Parathyroid adenoma (tissue), 2 donors: ENCODE measurements around the gene NPAS3.

ENCODE experiments used
- H2AFZ ChIP-seq: fragments of 300-600 bp; sonication (generic); one replicate; pipeline ENCODE4 v1.7.0; 2017; ENCODE audit warnings: antibody characterized with exemption, mild to moderate bottlenecking
- H3K27ac ChIP-seq: fragments of 300-600 bp; sonication (generic); one replicate; pipeline ENCODE4 v1.7.0; 2017
- H3K27me3 ChIP-seq: fragments of 300-600 bp; sonication (generic); one replicate; pipeline ENCODE4 v1.7.0; 2017; ENCODE audit warnings: low read length; ENCODE audit not compliant: control insufficient read depth, insufficient read depth
- H3K36me3 ChIP-seq: fragments of 300-600 bp; sonication (generic); one replicate; pipeline ENCODE4 v1.7.0; 2017; ENCODE audit warnings: low read length; ENCODE audit not compliant: control insufficient read depth, insufficient read depth
- H3K4me1 ChIP-seq: fragments of 300-600 bp; sonication (generic); one replicate; pipeline ENCODE4 v1.7.0; 2017; ENCODE audit warnings: control low read depth
- H3K4me2 ChIP-seq: fragments of 300-600 bp; sonication (generic); one replicate; pipeline ENCODE4 v1.7.0; 2017; ENCODE audit warnings: low read length
- H3K4me3 ChIP-seq: fragments of 300-600 bp; sonication (generic); one replicate; pipeline ENCODE4 v1.7.0; 2017; ENCODE audit warnings: low read depth, low read length
- H3K79me2 ChIP-seq: fragments of 300-600 bp; sonication (generic); one replicate; pipeline ENCODE4 v1.7.0; 2017; ENCODE audit warnings: control low read depth
- H3K9ac ChIP-seq: fragments of 300-600 bp; sonication (generic); one replicate; pipeline ENCODE4 v1.7.0; 2017; ENCODE audit warnings: mild to moderate bottlenecking
- H3K9me3 ChIP-seq: fragments of 300-600 bp; sonication (generic); one replicate; pipeline ENCODE4 v1.7.0; 2017; ENCODE audit warnings: low read length; ENCODE audit not compliant: control insufficient read depth
- CTCF ChIP-seq: fragments of 300-600 bp; sonication (generic); IDR thresholded peaks from one replicate; pipeline ENCODE4 v1.7.0; 2017; ENCODE audit warnings: antibody characterized with exemption, mild to moderate bottlenecking
- donor health status: primary hyperparathyroidism.

NPAS3 gene

GRCh38 chr14:33198684-33199083 is 260.0 kb downstream of the NPAS3 start:
- no peak overlapping the region for H3K4me3 ChIP-seq
- H3K4me1 ChIP-seq: no peaks in the 10 kb centered on the region
- H3K9me3 ChIP-seq: no peaks in the 10 kb centered on the region
- H3K36me3 ChIP-seq: no peaks in the 10 kb centered on the region
- no peak overlapping the region for H3K4me2 ChIP-seq
- no peak for TF ChIP-seq CTCF
- no peaks in the 10 kb centered on the region for H3K27me3 ChIP-seq
- H3K9ac ChIP-seq: no peak overlapping the region
- H3K79me2 ChIP-seq: no peaks in the 10 kb centered on the region
- H3K27ac ChIP-seq: no peak overlapping the region
- no peak overlapping the region for H2AFZ ChIP-seq

- Histone ChIP-seq H3K9ac (no peak overlapping the region), H3K4me2 (no peak overlapping the region), H3K4me3 (no peak overlapping the region), H3K27ac (no peak overlapping the region), H2AFZ (no peak overlapping the region), H3K79me2 (no peaks in the 10 kb centered on the region), H3K4me1 (no peaks in the 10 kb centered on the region), H3K9me3 (no peaks in the 10 kb centered on the region), H3K36me3 (no peaks in the 10 kb centered on the region), H3K27me3 (no peaks in the 10 kb centered on the region)
- TF ChIP-seq CTCF: no peak
Measured at GRCh38 chr14:33201116-33201515, 262.4 kb downstream of the NPAS3 start.

GRCh38 chr14:33206981-33207380 is 268.3 kb downstream of the NPAS3 start:
- no peaks in the 10 kb centered on the region for H3K27me3 ChIP-seq

GRCh38 chr14:33207467-33208017 is 268.9 kb downstream of the NPAS3 start:
- Histone ChIP-seq H3K9me3 (no peaks in the 10 kb centered on the region), H3K4me1 (no peaks in the 10 kb centered on the region), H3K9ac (no peak overlapping the region), H3K79me2 (no peaks in the 10 kb centered on the region), H3K4me2 (no peak overlapping the region), H3K27ac (no peak overlapping the region), H3K27me3 (no peaks in the 10 kb centered on the region), H3K4me3 (no peak overlapping the region), H3K36me3 (no peaks in the 10 kb centered on the region), H2AFZ (no peak overlapping the region)
- no peak for TF ChIP-seq CTCF

More at GRCh38 chr14:33206981-33207380, 268.3 kb downstream of the NPAS3 start:
- H3K9me3 ChIP-seq: no peaks in the 10 kb centered on the region
- H3K79me2 ChIP-seq: no peaks in the 10 kb centered on the region
- no peak overlapping the region for H3K4me2 ChIP-seq
- H3K27ac ChIP-seq: no peak overlapping the region
- no peak overlapping the region for H3K9ac ChIP-seq
- H3K4me1 ChIP-seq: no peaks in the 10 kb centered on the region
- H3K4me3 ChIP-seq: no peak overlapping the region
- H2AFZ ChIP-seq: no peak overlapping the region
- no peak for TF ChIP-seq CTCF
- H3K36me3 ChIP-seq: no peaks in the 10 kb centered on the region

GRCh38 chr14:33210311-33210710 is 271.6 kb downstream of the NPAS3 start:
- H3K4me1 ChIP-seq: no peaks in the 10 kb centered on the region
- H3K36me3 ChIP-seq: no peaks in the 10 kb centered on the region
- H3K79me2 ChIP-seq: no peaks in the 10 kb centered on the region
- H3K27ac ChIP-seq: no peak overlapping the region
- H3K27me3 ChIP-seq: no peaks in the 10 kb centered on the region
- H3K9ac ChIP-seq: no peak overlapping the region
- H2AFZ ChIP-seq: no peak overlapping the region
- H3K9me3 ChIP-seq: no peaks in the 10 kb centered on the region
- no peak overlapping the region for H3K4me3 ChIP-seq
- TF ChIP-seq CTCF: no peak
- no peak overlapping the region for H3K4me2 ChIP-seq
